Measurements from ENCODE around the gene UBE2D2.

Gene UBE2D2

DNA sequence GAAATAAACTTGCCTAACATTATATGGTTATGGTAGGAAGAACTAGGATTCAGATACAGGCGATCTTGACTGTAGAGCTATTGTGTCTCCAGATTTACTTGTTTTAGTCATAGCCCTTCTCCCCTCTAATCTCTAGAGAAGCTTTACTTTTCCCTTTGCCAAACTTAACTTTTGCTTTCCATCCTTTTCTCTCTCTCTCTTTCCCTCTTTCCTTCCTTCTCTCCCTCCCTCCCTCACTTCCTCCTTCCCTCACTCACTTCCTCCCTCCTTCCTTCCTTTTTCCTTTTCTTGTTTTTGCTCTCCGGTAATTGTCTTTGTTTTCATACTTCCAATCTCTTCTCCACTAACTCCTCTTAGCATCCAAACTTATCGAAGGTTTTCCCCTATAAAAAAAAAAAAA, 10.4 kb downstream of the UBE2D2 start:
- no peak for DNase-seq (ENCODE audit: low read depth in 1 of 2, low spot score in 1 of 2)
- TF ChIP-seq, protein P1, sequence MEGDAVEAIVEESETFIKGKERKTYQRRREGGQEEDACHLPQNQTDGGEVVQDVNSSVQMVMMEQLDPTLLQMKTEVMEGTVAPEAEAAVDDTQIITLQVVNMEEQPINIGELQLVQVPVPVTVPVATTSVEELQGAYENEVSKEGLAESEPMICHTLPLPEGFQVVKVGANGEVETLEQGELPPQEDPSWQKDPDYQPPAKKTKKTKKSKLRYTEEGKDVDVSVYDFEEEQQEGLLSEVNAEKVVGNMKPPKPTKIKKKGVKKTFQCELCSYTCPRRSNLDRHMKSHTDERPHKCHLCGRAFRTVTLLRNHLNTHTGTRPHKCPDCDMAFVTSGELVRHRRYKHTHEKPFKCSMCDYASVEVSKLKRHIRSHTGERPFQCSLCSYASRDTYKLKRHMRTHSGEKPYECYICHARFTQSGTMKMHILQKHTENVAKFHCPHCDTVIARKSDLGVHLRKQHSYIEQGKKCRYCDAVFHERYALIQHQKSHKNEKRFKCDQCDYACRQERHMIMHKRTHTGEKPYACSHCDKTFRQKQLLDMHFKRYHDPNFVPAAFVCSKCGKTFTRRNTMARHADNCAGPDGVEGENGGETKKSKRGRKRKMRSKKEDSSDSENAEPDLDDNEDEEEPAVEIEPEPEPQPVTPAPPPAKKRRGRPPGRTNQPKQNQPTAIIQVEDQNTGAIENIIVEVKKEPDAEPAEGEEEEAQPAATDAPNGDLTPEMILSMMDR (IDR thresholded peaks at IDR 0.05; ENCODE audit: insufficient read depth, low read length) = no peak
- no peak for TF ChIP-seq SPI1 (IDR thresholded peaks at IDR 0.05; ENCODE audit: borderline replicate concordance, low read depth)
- TF ChIP-seq GABPA (IDR thresholded peaks at IDR 0.05; ENCODE audit: low read depth) = no peak
- TF ChIP-seq POLR2AphosphoS5 (IDR thresholded peaks at IDR 0.05; ENCODE audit: low read depth) = no peak
- TF ChIP-seq, protein P2, sequence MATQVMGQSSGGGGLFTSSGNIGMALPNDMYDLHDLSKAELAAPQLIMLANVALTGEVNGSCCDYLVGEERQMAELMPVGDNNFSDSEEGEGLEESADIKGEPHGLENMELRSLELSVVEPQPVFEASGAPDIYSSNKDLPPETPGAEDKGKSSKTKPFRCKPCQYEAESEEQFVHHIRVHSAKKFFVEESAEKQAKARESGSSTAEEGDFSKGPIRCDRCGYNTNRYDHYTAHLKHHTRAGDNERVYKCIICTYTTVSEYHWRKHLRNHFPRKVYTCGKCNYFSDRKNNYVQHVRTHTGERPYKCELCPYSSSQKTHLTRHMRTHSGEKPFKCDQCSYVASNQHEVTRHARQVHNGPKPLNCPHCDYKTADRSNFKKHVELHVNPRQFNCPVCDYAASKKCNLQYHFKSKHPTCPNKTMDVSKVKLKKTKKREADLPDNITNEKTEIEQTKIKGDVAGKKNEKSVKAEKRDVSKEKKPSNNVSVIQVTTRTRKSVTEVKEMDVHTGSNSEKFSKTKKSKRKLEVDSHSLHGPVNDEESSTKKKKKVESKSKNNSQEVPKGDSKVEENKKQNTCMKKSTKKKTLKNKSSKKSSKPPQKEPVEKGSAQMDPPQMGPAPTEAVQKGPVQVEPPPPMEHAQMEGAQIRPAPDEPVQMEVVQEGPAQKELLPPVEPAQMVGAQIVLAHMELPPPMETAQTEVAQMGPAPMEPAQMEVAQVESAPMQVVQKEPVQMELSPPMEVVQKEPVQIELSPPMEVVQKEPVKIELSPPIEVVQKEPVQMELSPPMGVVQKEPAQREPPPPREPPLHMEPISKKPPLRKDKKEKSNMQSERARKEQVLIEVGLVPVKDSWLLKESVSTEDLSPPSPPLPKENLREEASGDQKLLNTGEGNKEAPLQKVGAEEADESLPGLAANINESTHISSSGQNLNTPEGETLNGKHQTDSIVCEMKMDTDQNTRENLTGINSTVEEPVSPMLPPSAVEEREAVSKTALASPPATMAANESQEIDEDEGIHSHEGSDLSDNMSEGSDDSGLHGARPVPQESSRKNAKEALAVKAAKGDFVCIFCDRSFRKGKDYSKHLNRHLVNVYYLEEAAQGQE (IDR thresholded peaks at IDR 0.05; ENCODE audit: insufficient replicate concordance, low read depth) = no peak
- Histone ChIP-seq H3K27me3 (ENCODE audit: insufficient read depth, poor library complexity, severe bottlenecking) (no peaks in the 10 kb centered on the region), H3K27ac (replicated peaks) (no peak overlapping the region), H3K4me3 (replicated peaks; ENCODE audit: insufficient read depth, low read length) (no peak overlapping the region)

DNA sequence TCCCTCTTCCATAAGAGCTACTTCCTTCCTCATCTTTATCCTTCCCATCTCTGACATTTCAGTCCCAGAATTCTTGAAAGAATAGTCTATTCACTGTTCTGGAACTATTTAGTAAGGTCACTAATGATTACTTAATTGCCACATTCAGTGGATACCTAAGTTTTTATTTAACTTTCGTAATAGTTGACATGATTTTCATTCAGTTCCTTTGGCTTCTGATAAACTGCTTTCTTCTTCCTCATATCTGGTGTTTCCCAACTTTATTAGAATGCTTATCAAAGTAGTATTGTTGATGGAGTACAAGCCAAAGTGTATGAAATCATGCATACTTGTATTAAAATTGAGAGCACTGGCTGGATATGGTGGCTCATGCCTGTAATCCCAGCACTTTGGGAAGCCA, 10.8 kb downstream of the UBE2D2 start:
- DNase-seq (ENCODE audit: low read depth in 1 of 2, low spot score in 1 of 2) = no peak
- no peaks in the 10 kb centered on the region for H3K27me3 ChIP-seq (ENCODE audit: insufficient read depth, poor library complexity, severe bottlenecking)
- no peak overlapping the region for H3K4me3 ChIP-seq (replicated peaks; ENCODE audit: insufficient read depth, low read length)
- TF ChIP-seq POLR2AphosphoS5 (IDR thresholded peaks at IDR 0.05; ENCODE audit: low read depth) (no peak), SPI1 (IDR thresholded peaks at IDR 0.05; ENCODE audit: borderline replicate concordance, low read depth) (no peak), GABPA (IDR thresholded peaks at IDR 0.05; ENCODE audit: low read depth) (no peak)
- TF ChIP-seq, protein P1 (IDR thresholded peaks at IDR 0.05; ENCODE audit: insufficient read depth, low read length) = no peak
- TF ChIP-seq, protein P2 (IDR thresholded peaks at IDR 0.05; ENCODE audit: insufficient replicate concordance, low read depth) = no peak
- no peak overlapping the region for H3K27ac ChIP-seq (replicated peaks)

DNA sequence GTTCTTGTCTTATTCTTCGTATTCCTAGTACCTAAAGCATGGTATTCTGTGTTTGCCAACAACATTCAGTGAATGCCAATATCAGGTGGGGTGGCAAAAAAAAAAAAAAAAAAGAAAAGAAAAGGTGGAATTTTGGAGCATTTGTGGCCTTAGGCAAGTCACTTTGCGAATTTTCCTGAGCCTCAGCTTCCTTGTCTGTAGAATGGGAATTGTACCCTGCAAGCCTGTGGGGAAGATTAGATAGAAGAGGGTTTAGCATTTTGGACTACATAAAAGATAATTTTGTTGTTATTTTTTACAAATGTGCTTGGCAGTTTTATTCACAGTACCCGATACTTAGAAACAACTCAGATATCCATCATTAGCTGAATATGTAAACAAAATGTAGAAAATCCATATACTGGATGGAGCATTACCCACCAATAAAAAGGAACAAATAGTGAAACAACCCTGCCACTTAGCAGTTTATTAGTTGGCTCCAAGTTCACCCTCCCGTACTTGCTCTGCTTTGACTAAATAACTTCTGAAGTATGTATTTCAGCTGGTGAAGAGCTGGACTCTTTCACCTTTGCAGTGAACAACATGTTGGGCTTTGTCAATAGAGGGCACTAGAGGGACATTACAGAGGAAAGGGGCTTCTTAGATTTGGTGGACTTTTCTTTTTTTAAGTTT, 13.6 kb downstream of the UBE2D2 start:
- no peak for DNase-seq (ENCODE audit: low read depth in 1 of 2, low spot score in 1 of 2)
- H3K27me3 ChIP-seq (ENCODE audit: insufficient read depth, poor library complexity, severe bottlenecking) = no peaks in the 10 kb centered on the region
- TF ChIP-seq, protein P2 (IDR thresholded peaks at IDR 0.05; ENCODE audit: insufficient replicate concordance, low read depth) = no peak
- TF ChIP-seq, protein P1 (IDR thresholded peaks at IDR 0.05; ENCODE audit: insufficient read depth, low read length) = no peak
- no peak for TF ChIP-seq SPI1 (IDR thresholded peaks at IDR 0.05; ENCODE audit: borderline replicate concordance, low read depth)
- TF ChIP-seq POLR2AphosphoS5 (IDR thresholded peaks at IDR 0.05; ENCODE audit: low read depth) = no peak
- TF ChIP-seq GABPA (IDR thresholded peaks at IDR 0.05; ENCODE audit: low read depth) = no peak
- H3K4me3 ChIP-seq (replicated peaks; ENCODE audit: insufficient read depth, low read length) = no peak overlapping the region
- no peak overlapping the region for H3K27ac ChIP-seq (replicated peaks)

Data from HL-60 (cell line).